ENCODE data around the gene YWHAG. TPM values are rescaled to one million over a fixed set of nuclear protein-coding genes. Genes with fewer than 3 reads are reported as not detected.
A peak's percentile ranks its signal among the peaks of the same experiment; 100 is the strongest.

The YWHAG gene
- polyA plus RNA-seq, 3 donors = 6.9 to 12.2 (median 9.3) TPM

DNA sequence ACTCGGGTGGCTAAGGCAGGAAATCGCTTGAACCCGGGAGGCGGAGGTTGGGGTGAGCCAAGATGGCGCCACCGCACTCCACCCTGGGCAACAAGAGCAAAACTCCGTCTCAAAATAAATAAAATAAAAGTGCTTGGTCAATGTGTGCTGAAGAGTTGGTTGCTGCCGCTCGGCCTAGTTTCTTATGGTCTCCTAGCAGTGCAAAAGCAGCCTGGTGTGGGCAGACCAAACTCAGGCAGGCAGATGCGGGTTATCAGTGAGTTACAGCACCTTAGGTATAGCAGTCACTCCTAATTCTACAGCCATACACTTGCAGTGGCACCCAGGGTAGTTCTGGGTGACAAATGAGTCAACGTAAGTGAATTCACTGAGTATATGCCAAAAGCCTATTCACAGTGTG is 33.7 kb downstream of the YWHAG start:
- H3K27ac Mint-ChIP-seq = peak overlapping the region in 2 of 7 donors; percentile 33 to 65
- peaks cover 87% of the 10 kb centered on the region for H4K20me1 ChIP-seq (ENCODE audit: insufficient read depth, low read length)
- H2AFZ ChIP-seq (ENCODE audit: insufficient read depth, low read depth, low read length, poor library complexity, severe bottlenecking) = no peak overlapping the region

DNA sequence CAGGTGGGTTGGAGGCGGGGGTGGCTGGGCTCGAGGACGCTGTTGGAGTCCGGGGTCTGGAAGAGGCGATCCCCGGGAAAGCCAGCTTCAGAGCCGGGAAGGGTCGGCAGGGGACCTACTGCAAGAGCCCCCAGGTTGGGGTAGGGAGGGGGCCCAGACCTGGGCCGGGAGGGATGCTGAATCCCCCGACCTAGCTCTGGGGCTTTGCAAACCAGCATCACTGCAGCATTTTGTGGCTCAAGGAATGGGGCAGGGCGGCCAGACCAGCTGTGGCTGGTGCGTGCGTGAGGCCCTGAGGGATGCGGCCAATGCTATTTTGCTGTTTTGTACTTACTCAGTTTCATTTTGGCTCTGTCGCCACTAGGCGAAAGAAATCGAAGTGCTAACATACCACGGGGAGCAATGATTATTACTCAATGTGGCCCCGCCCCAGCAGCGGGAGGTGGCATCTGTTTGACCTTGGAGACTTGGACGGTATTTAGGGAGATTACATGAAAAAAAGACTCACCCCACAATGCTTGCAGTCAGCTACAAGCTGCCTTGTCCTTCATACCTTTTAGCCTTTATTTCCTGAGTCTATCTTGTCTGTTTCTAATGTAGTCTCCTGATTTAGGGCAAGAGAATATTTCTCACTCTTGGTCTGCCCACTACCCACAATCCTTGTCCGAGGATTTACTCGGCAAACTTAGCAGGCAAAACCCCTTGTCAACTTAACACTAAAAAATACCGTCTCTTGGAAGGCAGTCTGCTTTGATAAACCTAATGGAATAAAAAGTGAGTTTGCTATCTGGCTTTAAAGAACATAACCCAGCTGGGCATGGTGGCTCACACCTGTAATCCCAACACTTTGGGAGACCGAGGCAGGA is 40.1 kb downstream of the YWHAG start:
- DNase-seq = peak; percentile 74 to 79 (median 76)
- H3K36me3 ChIP-seq (replicated peaks in 1 of 2; ENCODE audit: control insufficient read depth in 1 of 2, insufficient read depth in 2 of 2, low read length in 2 of 2) = peaks cover under 1 to 18% of the 10 kb centered on the region in 2 donors
- peaks cover 7% of the 10 kb centered on the region for H3K79me2 ChIP-seq (ENCODE audit: insufficient read depth, low read length)
- 5% methylated on average over 15 of the region's 25 CpGs for WGBS (ENCODE audit: insufficient coverage)
- intact Hi-C loops (cut with micrococcal nuclease) = loop anchor here (2.0 to 10.0 kb wide), 2 partner anchors 40 to 144 kb away; partner anchors contain the start of gene YWHAG (in 1 of the 2)
- H3K36me3 Mint-ChIP-seq = peaks cover 0 to 16% of the 10 kb centered on the region in 2 donors
- peaks cover 26% of the 10 kb centered on the region for H3K4me1 Mint-ChIP-seq
- peak overlapping the region; percentile 98 for H2AFZ ChIP-seq (ENCODE audit: insufficient read depth, low read depth, low read length, poor library complexity, severe bottlenecking)
- H3K4me3 ChIP-seq (replicated peaks in 1 of 3; ENCODE audit: low read depth in 2 of 3, low read length in 3 of 3) = peak overlapping the region; percentile 56 to 90 (median 75)
- no peaks in the 10 kb centered on the region for H3K27me3 Mint-ChIP-seq (ENCODE audit: low read depth in 3 of 3)
- peaks cover 0 to 6% (median 0%) of the 10 kb centered on the region in 7 donors for H3K9me3 Mint-ChIP-seq
- peaks cover 15 to 22% of the 10 kb centered on the region in 2 donors for H3K4me1 ChIP-seq (ENCODE audit: control insufficient read depth in 1 of 2, insufficient read depth in 2 of 2, low read length in 2 of 2)
- TF ChIP-seq, protein P1, sequence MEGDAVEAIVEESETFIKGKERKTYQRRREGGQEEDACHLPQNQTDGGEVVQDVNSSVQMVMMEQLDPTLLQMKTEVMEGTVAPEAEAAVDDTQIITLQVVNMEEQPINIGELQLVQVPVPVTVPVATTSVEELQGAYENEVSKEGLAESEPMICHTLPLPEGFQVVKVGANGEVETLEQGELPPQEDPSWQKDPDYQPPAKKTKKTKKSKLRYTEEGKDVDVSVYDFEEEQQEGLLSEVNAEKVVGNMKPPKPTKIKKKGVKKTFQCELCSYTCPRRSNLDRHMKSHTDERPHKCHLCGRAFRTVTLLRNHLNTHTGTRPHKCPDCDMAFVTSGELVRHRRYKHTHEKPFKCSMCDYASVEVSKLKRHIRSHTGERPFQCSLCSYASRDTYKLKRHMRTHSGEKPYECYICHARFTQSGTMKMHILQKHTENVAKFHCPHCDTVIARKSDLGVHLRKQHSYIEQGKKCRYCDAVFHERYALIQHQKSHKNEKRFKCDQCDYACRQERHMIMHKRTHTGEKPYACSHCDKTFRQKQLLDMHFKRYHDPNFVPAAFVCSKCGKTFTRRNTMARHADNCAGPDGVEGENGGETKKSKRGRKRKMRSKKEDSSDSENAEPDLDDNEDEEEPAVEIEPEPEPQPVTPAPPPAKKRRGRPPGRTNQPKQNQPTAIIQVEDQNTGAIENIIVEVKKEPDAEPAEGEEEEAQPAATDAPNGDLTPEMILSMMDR (IDR thresholded peaks at IDR 0.05) = no peak
- H3K27ac ChIP-seq (ENCODE audit: low read depth in 1 of 2, low read length in 2 of 2) = peak overlapping the region; percentile 80 to 88
- peak overlapping the region; percentile 95 to 99 for H3K4me3 Mint-ChIP-seq
- H3K9ac ChIP-seq (ENCODE audit: insufficient read depth, low read length, poor library complexity, severe bottlenecking) = peak overlapping the region; percentile 76
- no peaks in the 10 kb centered on the region for H3K9me3 ChIP-seq (replicated peaks in 1 of 2; ENCODE audit: control insufficient read depth in 1 of 2, insufficient read depth in 1 of 2, low read length in 2 of 2)
- peaks cover 35% of the 10 kb centered on the region for H4K20me1 ChIP-seq (ENCODE audit: insufficient read depth, low read length)
- peak overlapping the region; percentile 90 to 97 (median 92) for H3K27ac Mint-ChIP-seq
- peak overlapping the region; percentile 98 for H3K4me2 ChIP-seq (replicated peaks; ENCODE audit: extremely low read depth, low read length, poor library complexity, severe bottlenecking)
- H3K27me3 ChIP-seq (ENCODE audit: control insufficient read depth in 2 of 2, insufficient read depth in 2 of 2, low read length in 2 of 2) = no peaks in the 10 kb centered on the region

More for the DNA sequence above, 33.7 kb downstream of the YWHAG start:
- Histone ChIP-seq H3K4me3 (replicated peaks in 1 of 3; ENCODE audit: low read depth in 2 of 3, low read length in 3 of 3) (no peak overlapping the region), H3K4me1 (ENCODE audit: control insufficient read depth in 1 of 2, insufficient read depth in 2 of 2, low read length in 2 of 2) (no peaks in the 10 kb centered on the region), H3K27me3 (ENCODE audit: control insufficient read depth in 2 of 2, insufficient read depth in 2 of 2, low read length in 2 of 2) (no peaks in the 10 kb centered on the region), H3K9ac (ENCODE audit: insufficient read depth, low read length, poor library complexity, severe bottlenecking) (no peak overlapping the region), H3K9me3 (replicated peaks in 1 of 2; ENCODE audit: control insufficient read depth in 1 of 2, insufficient read depth in 1 of 2, low read length in 2 of 2) (no peaks in the 10 kb centered on the region), H3K79me2 (ENCODE audit: insufficient read depth, low read length) (peaks cover 57% of the 10 kb centered on the region), H3K36me3 (replicated peaks in 1 of 2; ENCODE audit: control insufficient read depth in 1 of 2, insufficient read depth in 2 of 2, low read length in 2 of 2) (peaks cover 44 to 75% of the 10 kb centered on the region in 2 donors), H3K27ac (ENCODE audit: low read depth in 1 of 2, low read length in 2 of 2) (no peak overlapping the region), H3K4me2 (replicated peaks; ENCODE audit: extremely low read depth, low read length, poor library complexity, severe bottlenecking) (no peak overlapping the region)
- H3K4me1 Mint-ChIP-seq = peaks cover 12% of the 10 kb centered on the region
- 100% methylated on average over 4 of the region's 11 CpGs for WGBS (ENCODE audit: insufficient coverage)
- DNase-seq = no peak
- intact Hi-C loops (cut with micrococcal nuclease) = no loop called here
- TF ChIP-seq, protein P1 (IDR thresholded peaks at IDR 0.05) = no peak
- peaks cover 40 to 72% of the 10 kb centered on the region in 2 donors for H3K36me3 Mint-ChIP-seq
- H3K27me3 Mint-ChIP-seq (ENCODE audit: low read depth in 3 of 3) = no peaks in the 10 kb centered on the region
- no peak overlapping the region for H3K4me3 Mint-ChIP-seq
- H3K9me3 Mint-ChIP-seq = peaks cover 0 to 2% (median 0%) of the 10 kb centered on the region in 7 donors

All from CD14-positive monocyte (primary cell).